Left ventricle myocardium inferior (tissue), 1 donor: ENCODE results near the gene GPRC5C. TPM values are rescaled to one million over a fixed set of nuclear protein-coding genes. Genes with fewer than 3 reads are reported as not detected.

Source experiments
- DNase-seq: peaks from one replicate; pipeline ENCODE4 v3.0.0-alpha.2; 2020
- H3K27ac ChIP-seq: fragments of 200-600 bp; replicated peaks from 2 replicates; pipeline ENCODE4 v1.8.0; 2021
- H3K27me3 ChIP-seq: fragments of 200-600 bp; 2 replicates; pipeline ENCODE4 v1.8.0; 2021; ENCODE audit warnings: low read depth
- H3K36me3 ChIP-seq: fragments of 200-600 bp; 2 replicates; pipeline ENCODE4 v1.8.0; 2021
- H3K4me1 ChIP-seq: fragments of 200-600 bp; 2 replicates; pipeline ENCODE4 v1.8.0; 2021
- H3K4me3 ChIP-seq: fragments of 200-600 bp; 2 replicates; pipeline ENCODE4 v1.8.0; 2021; ENCODE audit warnings: mild to moderate bottlenecking, moderate library complexity
- H3K9me3 ChIP-seq: fragments of 200-600 bp; replicated peaks from 2 replicates; pipeline ENCODE4 v1.8.0; 2021
- intact Hi-C: fragments of 100-400 bp; cut with micrococcal nuclease; formaldehyde crosslinking; loops from one replicate; pipeline ENCODE4 v1.11.0; 2022
- total RNA-seq: library from RNA; stranded (reverse); fragmentation: NEBNext Ultra II Directional; extraction: Animal tissue kit (Norgen Biotek cat#: 25700); gene quantifications from one replicate; pipeline ENCODE4 v1.2.1, GENCODE V29; 2021
- TF ChIP-seq, protein P1 (sequence below): fragments of 200-600 bp; IDR thresholded peaks from 2 replicates; pipeline ENCODE4 v1.8.0; 2021; ENCODE audit warnings: antibody characterized with exemption, mild to moderate bottlenecking, borderline replicate concordance
- donor health status: DM: no; HTN: yes; CAD: no; lungs with severe emphysema.

GPRC5C gene
- total RNA-seq, 1 donor from 2014 or later: 32.0 TPM

DNA sequence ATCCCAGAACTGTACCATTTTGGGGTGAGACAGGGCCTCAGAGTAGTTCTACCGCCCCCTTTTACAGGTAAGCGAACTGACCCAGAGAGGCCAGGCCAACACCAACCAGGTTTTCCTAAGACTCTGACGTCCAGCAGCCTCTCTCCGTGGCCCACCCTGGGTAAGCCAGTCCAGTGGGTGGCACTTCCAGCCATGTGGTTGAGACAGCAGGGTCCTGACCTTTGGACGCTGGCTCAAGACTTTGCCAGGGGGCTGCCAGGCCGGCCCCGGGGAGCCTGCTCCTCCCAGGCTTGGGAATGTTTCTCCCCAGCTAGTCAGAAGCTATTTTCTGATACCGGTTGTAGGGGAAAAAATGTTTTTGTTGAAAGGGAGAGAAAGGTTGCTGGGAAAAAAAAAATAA is 16.9 kb downstream of the GPRC5C start:
- intact Hi-C loops: no loop called here
- H3K4me3 ChIP-seq: no peak overlapping the region
- peaks cover 89% of the 10 kb centered on the region for H3K4me1 ChIP-seq
- peaks cover 5% of the 10 kb centered on the region for H3K36me3 ChIP-seq
- peak overlapping the region; percentile 98 for H3K27ac ChIP-seq
- DNase-seq: no peak
- no peaks in the 10 kb centered on the region for H3K27me3 ChIP-seq
- H3K9me3 ChIP-seq: no peaks in the 10 kb centered on the region
- TF ChIP-seq, protein P1, sequence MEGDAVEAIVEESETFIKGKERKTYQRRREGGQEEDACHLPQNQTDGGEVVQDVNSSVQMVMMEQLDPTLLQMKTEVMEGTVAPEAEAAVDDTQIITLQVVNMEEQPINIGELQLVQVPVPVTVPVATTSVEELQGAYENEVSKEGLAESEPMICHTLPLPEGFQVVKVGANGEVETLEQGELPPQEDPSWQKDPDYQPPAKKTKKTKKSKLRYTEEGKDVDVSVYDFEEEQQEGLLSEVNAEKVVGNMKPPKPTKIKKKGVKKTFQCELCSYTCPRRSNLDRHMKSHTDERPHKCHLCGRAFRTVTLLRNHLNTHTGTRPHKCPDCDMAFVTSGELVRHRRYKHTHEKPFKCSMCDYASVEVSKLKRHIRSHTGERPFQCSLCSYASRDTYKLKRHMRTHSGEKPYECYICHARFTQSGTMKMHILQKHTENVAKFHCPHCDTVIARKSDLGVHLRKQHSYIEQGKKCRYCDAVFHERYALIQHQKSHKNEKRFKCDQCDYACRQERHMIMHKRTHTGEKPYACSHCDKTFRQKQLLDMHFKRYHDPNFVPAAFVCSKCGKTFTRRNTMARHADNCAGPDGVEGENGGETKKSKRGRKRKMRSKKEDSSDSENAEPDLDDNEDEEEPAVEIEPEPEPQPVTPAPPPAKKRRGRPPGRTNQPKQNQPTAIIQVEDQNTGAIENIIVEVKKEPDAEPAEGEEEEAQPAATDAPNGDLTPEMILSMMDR: no peak

DNA sequence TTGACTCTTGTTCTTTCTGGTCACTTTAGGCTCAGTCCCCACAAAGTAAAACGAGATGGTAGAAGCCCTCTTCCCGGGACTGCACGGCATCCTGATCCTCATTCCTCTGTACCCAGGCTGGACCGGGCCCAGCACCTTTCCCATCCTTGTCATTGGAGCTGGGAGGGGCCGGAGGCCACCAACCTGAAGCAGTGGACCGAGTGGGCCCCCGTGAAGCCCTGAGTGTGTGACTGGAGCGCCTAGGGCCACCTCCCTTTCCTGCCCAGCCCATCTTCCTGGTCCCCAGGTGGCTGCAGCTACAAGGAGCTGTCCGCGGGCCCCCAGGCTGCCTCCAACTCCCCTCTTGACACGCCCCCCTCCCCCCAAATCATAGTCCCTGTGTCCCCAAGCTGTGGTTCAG is 17.4 kb downstream of the GPRC5C start:
- TF ChIP-seq, protein P1: no peak
- intact Hi-C loops: no loop called here
- Histone ChIP-seq H3K36me3 (peaks cover 5% of the 10 kb centered on the region), H3K4me3 (no peak overlapping the region), H3K4me1 (peaks cover 87% of the 10 kb centered on the region), H3K9me3 (no peaks in the 10 kb centered on the region), H3K27ac (peak overlapping the region; percentile 98), H3K27me3 (no peaks in the 10 kb centered on the region)
- DNase-seq: no peak

DNA sequence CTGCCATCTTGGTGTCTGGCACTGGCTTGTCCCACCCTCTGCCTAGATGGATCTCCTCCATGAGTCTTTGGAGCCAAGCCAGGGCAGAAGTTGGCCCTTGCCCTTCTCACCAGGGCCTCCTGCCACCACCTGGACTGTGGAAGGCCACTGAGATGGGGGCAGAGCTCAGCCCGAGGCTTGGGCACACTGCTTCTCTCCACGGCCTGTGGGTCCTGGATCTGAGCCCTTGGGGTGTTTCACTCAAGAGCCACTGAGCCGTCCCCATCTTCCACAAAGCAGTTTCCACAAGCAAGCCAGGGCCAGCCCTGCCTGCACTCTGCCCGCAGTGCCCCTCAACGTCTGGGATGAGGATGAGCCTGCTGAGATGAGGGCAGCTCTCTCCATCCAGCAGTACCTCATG is 17.9 kb downstream of the GPRC5C start:
- no peaks in the 10 kb centered on the region for H3K27me3 ChIP-seq
- intact Hi-C loops: no loop called here
- no peaks in the 10 kb centered on the region for H3K9me3 ChIP-seq
- H3K4me1 ChIP-seq: peaks cover 87% of the 10 kb centered on the region
- no peak overlapping the region for H3K4me3 ChIP-seq
- peaks cover 5% of the 10 kb centered on the region for H3K36me3 ChIP-seq
- peak overlapping the region; percentile 98 for H3K27ac ChIP-seq
- DNase-seq: no peak
- TF ChIP-seq, protein P1: no peak

DNA sequence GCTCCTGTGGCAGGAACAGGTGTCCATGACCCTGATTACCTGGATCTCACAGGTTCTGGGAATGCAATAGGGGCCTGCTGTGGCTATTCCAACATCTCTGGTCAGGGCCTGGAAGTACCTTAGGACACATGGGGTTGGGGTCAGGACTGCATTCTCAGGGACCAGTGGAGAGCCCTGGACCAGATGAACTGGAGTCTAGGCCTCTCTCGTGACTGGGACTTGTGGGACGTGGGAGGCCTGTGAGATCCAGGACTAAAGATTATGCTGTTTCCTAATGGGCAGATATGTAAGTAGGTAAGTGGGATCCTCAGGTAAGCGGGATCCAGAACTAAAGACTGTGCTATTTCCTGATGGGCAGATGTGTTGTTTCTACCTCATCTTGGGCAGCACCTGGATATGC is 18.3 kb downstream of the GPRC5C start:
- Histone ChIP-seq H3K27me3 (no peaks in the 10 kb centered on the region), H3K27ac (peak overlapping the region; percentile 98), H3K36me3 (peaks cover 5% of the 10 kb centered on the region), H3K9me3 (no peaks in the 10 kb centered on the region), H3K4me1 (peaks cover 87% of the 10 kb centered on the region), H3K4me3 (no peak overlapping the region)
- intact Hi-C loops: no loop called here
- TF ChIP-seq, protein P1: no peak
- DNase-seq: no peak

DNA sequence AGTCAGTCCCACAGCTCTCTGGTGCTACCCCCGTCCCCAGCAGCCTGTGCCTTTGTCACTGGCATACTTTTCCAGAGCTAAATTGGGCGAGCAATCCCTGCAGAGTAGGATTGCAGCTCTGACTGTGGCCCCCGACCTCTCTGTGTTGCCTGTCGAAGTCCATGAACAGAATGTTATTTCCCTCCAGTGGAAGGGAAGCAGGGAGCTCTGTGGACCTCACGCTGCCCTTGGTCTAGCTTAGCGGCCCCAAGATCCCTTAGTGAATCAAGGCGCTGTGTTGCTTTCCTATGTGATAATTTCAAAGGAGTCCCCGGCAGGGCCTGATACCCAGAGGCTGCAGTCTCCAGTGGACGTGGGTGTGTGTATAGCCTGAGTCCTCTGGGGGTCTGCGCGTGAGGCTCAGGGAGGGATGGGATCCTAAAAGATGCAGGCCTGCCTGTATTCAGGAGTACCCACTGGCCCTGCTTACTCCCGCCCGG is 19.1 kb downstream of the GPRC5C start:
- no peak overlapping the region for H3K4me3 ChIP-seq
- intact Hi-C loops: no loop called here
- H3K36me3 ChIP-seq: peaks cover 5% of the 10 kb centered on the region
- TF ChIP-seq, protein P1: no peak
- no peak for DNase-seq
- H3K9me3 ChIP-seq: no peaks in the 10 kb centered on the region
- H3K27ac ChIP-seq: peak overlapping the region; percentile 98
- H3K4me1 ChIP-seq: peaks cover 87% of the 10 kb centered on the region
- H3K27me3 ChIP-seq: no peaks in the 10 kb centered on the region
